Glutamatergic neuron (in vitro differentiated cells): Measurements from ENCODE around the gene PORCN. TPM values are rescaled to one million over a fixed set of nuclear protein-coding genes. Genes with fewer than 3 reads are reported as not detected.

Experiments used
- DNase-seq: peaks from one replicate; pipeline ENCODE4 v3.0.0; 2022
- H3K27ac Mint-ChIP-seq: one replicate; pipeline ENCODE4 v1.8.0; 2020; ENCODE audit warnings: mild to moderate bottlenecking, mixed read lengths, inconsistent platforms; ENCODE audit not compliant: unreplicated experiment
- H3K27me3 Mint-ChIP-seq: one replicate; pipeline ENCODE4 v1.8.0; 2020; ENCODE audit warnings: mild to moderate bottlenecking, moderate library complexity, mixed read lengths, inconsistent platforms; ENCODE audit not compliant: unreplicated experiment
- H3K36me3 Mint-ChIP-seq: one replicate; pipeline ENCODE4 v1.8.0; 2020; ENCODE audit warnings: mild to moderate bottlenecking, mixed read lengths, inconsistent platforms; ENCODE audit not compliant: unreplicated experiment
- H3K4me1 Mint-ChIP-seq: one replicate; pipeline ENCODE4 v1.8.0; 2020; ENCODE audit warnings: mild to moderate bottlenecking, low read depth, mixed read lengths, inconsistent platforms; ENCODE audit not compliant: unreplicated experiment
- H3K4me3 Mint-ChIP-seq: one replicate; pipeline ENCODE4 v1.8.0; 2020; ENCODE audit warnings: mild to moderate bottlenecking, mixed read lengths, inconsistent platforms; ENCODE audit not compliant: unreplicated experiment
- H3K9me3 Mint-ChIP-seq: one replicate; pipeline ENCODE4 v1.8.0; 2020; ENCODE audit warnings: mild to moderate bottlenecking, moderate library complexity, mixed read lengths, inconsistent platforms; ENCODE audit not compliant: unreplicated experiment
- CTCF ChIP-seq: fragments of 200-600 bp; sonication (generic); IDR thresholded peaks from one replicate; pipeline ENCODE4 v1.5.0; 2021; ENCODE audit not compliant: partially characterized antibody, unreplicated experiment
- total RNA-seq: library from RNA; stranded (reverse); fragmentation: NEBNext Ultra II Directional; extraction: Animal tissue kit (Norgen Biotek cat#: 25700); gene quantifications from one replicate; pipeline ENCODE4 v1.2.1, GENCODE V29; 2021; ENCODE audit not compliant: unreplicated experiment

Gene PORCN
- total RNA-seq, 1 donor from 2014 or later, result 18.6 TPM

DNA sequence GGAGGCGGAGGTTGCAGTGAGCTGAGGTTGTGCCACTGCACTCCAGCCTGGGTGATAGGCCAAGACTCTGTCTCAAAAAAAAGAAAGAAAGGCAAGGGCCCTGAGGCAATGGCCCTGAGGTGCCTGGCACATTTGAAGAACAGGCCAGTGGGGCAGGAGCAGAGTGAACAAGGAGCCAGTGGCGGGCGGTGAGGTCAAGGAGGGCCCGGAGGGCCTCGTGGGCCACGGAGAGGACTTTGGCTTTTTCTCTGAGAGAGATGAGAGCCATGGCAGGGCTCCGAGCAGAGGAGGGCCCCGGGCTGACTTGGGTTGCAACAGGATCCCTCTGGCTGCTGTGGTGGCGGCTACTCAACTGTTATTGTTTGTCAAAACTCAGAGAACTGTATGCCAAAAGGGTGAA lies 19.5 kb upstream of the PORCN start:
- H3K27me3 Mint-ChIP-seq, result no peaks in the 10 kb centered on the region
- H3K27ac Mint-ChIP-seq, result no peak overlapping the region
- no peaks in the 10 kb centered on the region for H3K36me3 Mint-ChIP-seq
- TF ChIP-seq CTCF, result no peak
- H3K9me3 Mint-ChIP-seq, result no peaks in the 10 kb centered on the region
- no peak for DNase-seq
- no peak overlapping the region for H3K4me3 Mint-ChIP-seq
- H3K4me1 Mint-ChIP-seq, result no peaks in the 10 kb centered on the region

GRCh38 chrX:48489892-48490291 lies 18.9 kb upstream of the PORCN start:
- Mint-ChIP-seq H3K4me3 (no peak overlapping the region), H3K27me3 (no peaks in the 10 kb centered on the region), H3K27ac (no peak overlapping the region), H3K9me3 (no peaks in the 10 kb centered on the region), H3K4me1 (no peaks in the 10 kb centered on the region), H3K36me3 (no peaks in the 10 kb centered on the region)
- no peak for TF ChIP-seq CTCF
- no peak for DNase-seq

- Mint-ChIP-seq H3K9me3 (no peaks in the 10 kb centered on the region), H3K27ac (no peak overlapping the region)
- no peak for DNase-seq
These were observed 18.1 kb upstream of the PORCN start for GRCh38 chrX:48490661-48491060.

GRCh38 chrX:48491809-48492208 lies 17.0 kb upstream of the PORCN start:
- Mint-ChIP-seq H3K4me1 (no peaks in the 10 kb centered on the region), H3K4me3 (no peak overlapping the region), H3K27ac (no peak overlapping the region), H3K27me3 (peaks cover 1% of the 10 kb centered on the region), H3K9me3 (no peaks in the 10 kb centered on the region), H3K36me3 (no peaks in the 10 kb centered on the region)
- no peak for TF ChIP-seq CTCF
- no peak for DNase-seq

More at GRCh38 chrX:48490661-48491060, 18.1 kb upstream of the PORCN start:
- TF ChIP-seq CTCF, result no peak
- Mint-ChIP-seq H3K4me1 (no peaks in the 10 kb centered on the region), H3K36me3 (no peaks in the 10 kb centered on the region), H3K4me3 (no peak overlapping the region), H3K27me3 (no peaks in the 10 kb centered on the region)

- TF ChIP-seq CTCF, result no peak
- H3K27ac Mint-ChIP-seq, result no peak overlapping the region
- no peaks in the 10 kb centered on the region for H3K9me3 Mint-ChIP-seq
- H3K27me3 Mint-ChIP-seq, result peaks cover 1% of the 10 kb centered on the region
- H3K36me3 Mint-ChIP-seq, result no peaks in the 10 kb centered on the region
- H3K4me1 Mint-ChIP-seq, result no peaks in the 10 kb centered on the region
- no peak overlapping the region for H3K4me3 Mint-ChIP-seq
- DNase-seq, result no peak
These were observed 16.4 kb upstream of the PORCN start for GRCh38 chrX:48492293-48492910.
